Neural crest cell (in vitro differentiated cells): Measurements from ENCODE around the gene HKDC1. TPM values are rescaled to one million over a fixed set of nuclear protein-coding genes. Genes with fewer than 3 reads are reported as not detected.

ENCODE experiments used
- DNase-seq: peaks from one replicate; pipeline ENCODE4 v3.0.0; 2021; ENCODE audit warnings: low read depth, mixed read lengths, low spot score
- H3K27ac Mint-ChIP-seq: one replicate; pipeline ENCODE4 v1.8.0; 2021; ENCODE audit warnings: mild to moderate bottlenecking, mixed read lengths; ENCODE audit not compliant: unreplicated experiment
- H3K27me3 Mint-ChIP-seq: 2 replicates; pipeline ENCODE4 v1.8.0; 2021; ENCODE audit warnings: low read depth, mild to moderate bottlenecking, mixed read lengths
- H3K36me3 Mint-ChIP-seq: 2 replicates; pipeline ENCODE4 v1.8.0; 2021; ENCODE audit warnings: low read depth, mild to moderate bottlenecking, mixed read lengths
- H3K4me1 Mint-ChIP-seq: 2 replicates; pipeline ENCODE4 v1.8.0; 2021; ENCODE audit warnings: mixed read lengths
- H3K4me3 Mint-ChIP-seq: one replicate; pipeline ENCODE4 v1.8.0; 2021; ENCODE audit warnings: mild to moderate bottlenecking, mixed read lengths
- H3K9me3 Mint-ChIP-seq: 2 replicates; pipeline ENCODE4 v1.8.0; 2021; ENCODE audit warnings: mixed read lengths
- CTCF ChIP-seq: fragments of 200-600 bp; sonication (generic); conservative IDR thresholded peaks from 2 replicates; pipeline ENCODE4 v1.5.0; 2021; ENCODE audit warnings: antibody characterized with exemption, mild to moderate bottlenecking
- total RNA-seq: library from RNA; stranded (reverse); gene quantifications from 2 replicates; pipeline ENCODE4 v1.2.1, GENCODE V29; 2021

Gene HKDC1
- total RNA-seq, 1 donor from 2014 or later: not detected

DNA sequence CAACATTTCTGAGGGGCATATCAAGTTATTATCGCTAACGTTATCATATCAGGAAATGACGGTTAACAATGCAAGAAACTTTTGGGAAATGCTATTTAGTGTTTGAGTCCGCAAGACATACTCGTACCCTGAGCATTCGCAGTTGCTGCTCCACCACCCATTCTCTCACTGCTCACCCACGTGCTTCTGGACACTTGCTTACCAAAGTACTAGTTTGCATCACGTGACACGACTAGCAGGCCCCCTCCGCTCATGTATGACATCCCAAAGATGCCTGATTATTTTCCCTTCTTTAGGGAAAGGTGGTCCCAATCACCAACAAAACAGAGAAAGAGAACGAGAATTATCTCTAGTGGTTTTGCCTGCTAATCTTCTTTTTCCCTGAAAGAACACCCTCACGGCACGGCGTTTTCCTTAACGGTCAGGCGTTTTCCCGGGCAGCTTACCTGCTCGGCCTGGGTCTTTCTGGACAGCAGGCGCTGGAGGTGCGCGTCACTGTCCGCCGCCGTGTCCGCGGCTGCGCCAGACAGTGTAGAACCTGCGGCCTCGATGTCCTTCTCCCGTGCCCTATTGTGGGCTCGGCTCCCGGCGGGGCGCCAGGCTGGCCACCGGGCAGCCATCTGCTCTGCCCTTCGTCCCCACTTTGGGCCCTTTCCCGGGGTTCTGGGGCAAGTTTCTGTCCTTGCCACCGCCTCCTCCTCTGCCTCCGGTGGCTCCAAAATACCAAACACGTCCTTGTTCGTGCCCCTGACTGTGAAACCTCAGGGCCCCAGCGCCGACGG lies 40.2 kb upstream of the HKDC1 start, which contains the start of gene SUPV3L1:
Gene SUPV3L1, plus strand, starts transcription at position 492 of the 782 bp plus-strand sequence. Its CDS starts 58 bp downstream, at position 550.
- no peaks in the 10 kb centered on the region for H3K9me3 Mint-ChIP-seq
- peaks cover 22% of the 10 kb centered on the region for H3K4me1 Mint-ChIP-seq
- no peaks in the 10 kb centered on the region for H3K27me3 Mint-ChIP-seq
- peak within 1 kb of the TSS; percentile 94 for H3K4me3 Mint-ChIP-seq
- peak within 1 kb of the TSS; percentile 100 for H3K27ac Mint-ChIP-seq
- H3K36me3 Mint-ChIP-seq: no peaks in the 10 kb centered on the region
- TF ChIP-seq CTCF: no peak
- DNase-seq: peak; percentile 85

GRCh38 chr10:69180525-69181204 lies 39.5 kb upstream of the HKDC1 start:
- no peaks in the 10 kb centered on the region for H3K9me3 Mint-ChIP-seq

DNA sequence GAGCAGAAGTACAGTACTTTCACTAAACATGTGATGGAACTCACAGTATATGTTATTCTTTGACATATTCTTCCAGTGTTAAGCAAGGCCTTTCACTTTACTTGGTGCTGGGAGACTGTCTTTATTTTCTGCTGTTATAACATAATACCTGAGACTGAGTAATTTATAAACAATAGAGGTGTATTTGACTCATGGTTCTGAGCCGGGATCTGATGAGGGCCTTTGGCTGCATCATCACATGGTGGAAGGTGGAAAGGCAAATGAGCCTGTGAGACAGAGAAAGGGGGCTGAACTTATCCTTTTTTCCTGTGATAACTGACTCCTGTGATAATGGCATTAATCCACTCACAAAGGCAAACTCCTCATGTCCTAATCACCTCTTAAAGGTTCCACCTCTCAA lies 38.7 kb upstream of the HKDC1 start:
- H3K36me3 Mint-ChIP-seq: no peaks in the 10 kb centered on the region
- DNase-seq: no peak
- H3K4me1 Mint-ChIP-seq: peaks cover 22% of the 10 kb centered on the region
- peak overlapping the region; percentile 94 for H3K4me3 Mint-ChIP-seq
- H3K27me3 Mint-ChIP-seq: no peaks in the 10 kb centered on the region
- H3K9me3 Mint-ChIP-seq: no peaks in the 10 kb centered on the region
- H3K27ac Mint-ChIP-seq: no peak overlapping the region
- no peak for TF ChIP-seq CTCF

More at GRCh38 chr10:69180525-69181204, 39.5 kb upstream of the HKDC1 start:
- no peaks in the 10 kb centered on the region for H3K27me3 Mint-ChIP-seq
- no peak for DNase-seq
- H3K4me1 Mint-ChIP-seq: peaks cover 22% of the 10 kb centered on the region
- H3K36me3 Mint-ChIP-seq: no peaks in the 10 kb centered on the region
- peak overlapping the region; percentile 100 for H3K27ac Mint-ChIP-seq
- peak overlapping the region; percentile 94 for H3K4me3 Mint-ChIP-seq
- no peak for TF ChIP-seq CTCF

DNA sequence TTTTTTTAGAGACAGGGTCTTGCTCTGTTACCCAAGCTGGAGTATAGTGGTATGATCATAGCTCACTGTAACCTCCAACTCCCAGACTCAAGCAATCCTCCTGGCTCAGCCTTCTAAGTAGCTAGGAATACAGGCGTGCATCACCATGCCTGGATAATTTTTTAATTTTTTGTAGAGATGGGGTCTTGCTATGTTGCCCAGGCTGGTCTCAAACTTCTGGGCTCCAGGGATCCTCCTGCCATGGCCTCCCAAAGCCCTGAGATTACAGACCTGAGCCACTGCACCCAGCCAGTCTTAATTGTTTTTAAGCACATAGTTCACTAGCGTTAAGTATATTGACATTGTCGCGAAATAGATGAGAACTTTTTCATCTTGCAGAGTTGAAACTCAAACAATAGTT lies 38.1 kb upstream of the HKDC1 start:
- peaks cover 22% of the 10 kb centered on the region for H3K4me1 Mint-ChIP-seq

GRCh38 chr10:69186524-69186923 lies 33.6 kb upstream of the HKDC1 start:
- no peak overlapping the region for H3K4me3 Mint-ChIP-seq
- H3K27ac Mint-ChIP-seq: no peak overlapping the region
- no peaks in the 10 kb centered on the region for H3K9me3 Mint-ChIP-seq
- H3K4me1 Mint-ChIP-seq: peaks cover 3% of the 10 kb centered on the region
- no peak for TF ChIP-seq CTCF
- no peak for DNase-seq
- H3K36me3 Mint-ChIP-seq: peaks cover 3% of the 10 kb centered on the region
- H3K27me3 Mint-ChIP-seq: no peaks in the 10 kb centered on the region

More for the DNA sequence above, 38.1 kb upstream of the HKDC1 start:
- no peak for DNase-seq
- Mint-ChIP-seq H3K27ac (no peak overlapping the region), H3K9me3 (no peaks in the 10 kb centered on the region), H3K4me3 (no peak overlapping the region), H3K27me3 (no peaks in the 10 kb centered on the region), H3K36me3 (no peaks in the 10 kb centered on the region)
- TF ChIP-seq CTCF: no peak
